PFSK-1 (cell line): ENCODE results near the gene LAIR1. TPM values are rescaled to one million over a fixed set of nuclear protein-coding genes. Genes with fewer than 3 reads are reported as not detected.

Experiments used
- FOXP2 ChIP-seq: optimal IDR thresholded peaks from 2 replicates; pipeline ENCODE3; 2011; ENCODE audit warnings: borderline replicate concordance, control low read depth, inconsistent platforms; ENCODE audit not compliant: insufficient read depth; ENCODE audit errors: extremely low read length, extremely low read depth
- POLR2AphosphoS5 ChIP-seq: IDR thresholded peaks from 2 replicates; pipeline ENCODE4 v1.6.1; 2012; ENCODE audit warnings: low read depth, mild to moderate bottlenecking, control low read depth, low read length, moderate library complexity
- REST ChIP-seq, 2 experiments: IDR thresholded peaks; 2 replicates each; pipeline versions ENCODE4 v1.6.1 to v1.8.0; 2011 to 2012; ENCODE audit warnings: low read depth in 2 of 2, low read length in 2 of 2, control low read depth in 1 of 2, inconsistent platforms in 1 of 2, mild to moderate bottlenecking in 1 of 2, moderate library complexity in 1 of 2; ENCODE audit not compliant: insufficient read depth in 1 of 2
- SIN3A ChIP-seq: IDR thresholded peaks from 2 replicates; pipeline ENCODE4 v1.6.1; 2012; ENCODE audit warnings: mild to moderate bottlenecking, low read length, moderate library complexity, borderline replicate concordance; ENCODE audit not compliant: insufficient read depth
- TAF1 ChIP-seq: IDR thresholded peaks from 2 replicates; pipeline ENCODE4 v1.6.1; 2012; ENCODE audit warnings: low read length, control low read depth, borderline replicate concordance; ENCODE audit not compliant: insufficient read depth
- polyA plus RNA-seq: library from polyadenylated mRNA; unstranded; fragments of >200 nt; gene quantifications from one replicate; pipeline ENCODE4 v1.2.1, GENCODE V29; 2012; ENCODE audit warnings: low read depth, missing spikeins; ENCODE audit not compliant: insufficient read length

The LAIR1 gene, protein sequence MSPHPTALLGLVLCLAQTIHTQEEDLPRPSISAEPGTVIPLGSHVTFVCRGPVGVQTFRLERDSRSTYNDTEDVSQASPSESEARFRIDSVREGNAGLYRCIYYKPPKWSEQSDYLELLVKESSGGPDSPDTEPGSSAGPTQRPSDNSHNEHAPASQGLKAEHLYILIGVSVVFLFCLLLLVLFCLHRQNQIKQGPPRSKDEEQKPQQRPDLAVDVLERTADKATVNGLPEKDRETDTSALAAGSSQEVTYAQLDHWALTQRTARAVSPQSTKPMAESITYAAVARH
- polyA plus RNA-seq, result 0.90 TPM

- TF ChIP-seq TAF1 (no peak), FOXP2 (no peak), SIN3A (no peak), REST (IDR thresholded peaks at IDR 0.05; ENCODE audit: insufficient read depth in 1 of 2, low read depth in 2 of 2, low read length in 2 of 2) (no peak), POLR2AphosphoS5 (no peak)
These were observed at the start of gene LAIR1 for GRCh38 chr19:54364775-54365257. Gene LAIR1 (minus strand): TSS chr19:54364931. CDS start chr19:54364804, 127 bp downstream.

- no peak for TF ChIP-seq REST (IDR thresholded peaks at IDR 0.05; ENCODE audit: insufficient read depth in 1 of 2, low read depth in 2 of 2, low read length in 2 of 2)
- no peak for TF ChIP-seq FOXP2
- no peak for TF ChIP-seq SIN3A
- TF ChIP-seq TAF1, result no peak
- TF ChIP-seq POLR2AphosphoS5, result no peak
These were observed 49.4 kb upstream of the LAIR1 start for GRCh38 chr19:54414156-54414555.

DNA sequence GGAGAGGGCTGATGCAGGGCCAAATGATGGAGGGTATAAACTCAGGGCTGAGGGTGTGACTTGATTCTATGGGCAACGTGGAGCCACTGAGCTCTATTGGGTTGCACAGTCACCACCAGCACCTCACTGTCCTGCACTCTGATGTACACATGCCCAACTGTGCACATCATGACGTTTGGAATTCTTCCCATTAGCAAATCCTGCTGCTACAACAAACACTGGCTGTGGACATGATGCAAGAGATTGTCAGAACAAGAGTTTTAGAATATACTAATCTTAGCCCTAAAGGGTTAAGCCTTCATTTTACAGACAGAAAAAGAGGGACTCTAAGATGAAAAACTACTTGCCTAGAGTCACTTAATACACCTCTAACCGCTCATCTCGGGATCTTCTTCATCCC is 48.1 kb upstream of the LAIR1 start:
- no peak for TF ChIP-seq SIN3A
- no peak for TF ChIP-seq TAF1
- TF ChIP-seq FOXP2, result no peak
- no peak for TF ChIP-seq POLR2AphosphoS5
- TF ChIP-seq REST (IDR thresholded peaks at IDR 0.05; ENCODE audit: insufficient read depth in 1 of 2, low read depth in 2 of 2, low read length in 2 of 2), result no peak

GRCh38 chr19:54411033-54411432 is 46.3 kb upstream of the LAIR1 start:
- no peak for TF ChIP-seq POLR2AphosphoS5
- no peak for TF ChIP-seq FOXP2
- no peak for TF ChIP-seq REST (IDR thresholded peaks at IDR 0.05; ENCODE audit: insufficient read depth in 1 of 2, low read depth in 2 of 2, low read length in 2 of 2)
- TF ChIP-seq TAF1, result no peak
- TF ChIP-seq SIN3A, result no peak
